Fibroblast of mammary gland (primary cell): ENCODE results near the gene COX7B2.
A peak's percentile ranks its signal among the peaks of the same experiment; 100 is the strongest.

Experiments
- DNase-seq: peaks from one replicate; pipeline ENCODE4 v3.0.0-alpha.2; 2010; ENCODE audit warnings: low read depth
- H3K4me3 ChIP-seq: 2 replicates; pipeline ENCODE4 v1.5.1; 2011; ENCODE audit warnings: low read depth, mild to moderate bottlenecking, low read length, moderate library complexity; ENCODE audit not compliant: control insufficient read depth
- CTCF ChIP-seq: conservative IDR thresholded peaks from 2 replicates; pipeline ENCODE4 v1.5.1; 2011; ENCODE audit warnings: low read depth, low read length, inconsistent platforms; ENCODE audit not compliant: control insufficient read depth, insufficient read depth

COX7B2 gene

DNA sequence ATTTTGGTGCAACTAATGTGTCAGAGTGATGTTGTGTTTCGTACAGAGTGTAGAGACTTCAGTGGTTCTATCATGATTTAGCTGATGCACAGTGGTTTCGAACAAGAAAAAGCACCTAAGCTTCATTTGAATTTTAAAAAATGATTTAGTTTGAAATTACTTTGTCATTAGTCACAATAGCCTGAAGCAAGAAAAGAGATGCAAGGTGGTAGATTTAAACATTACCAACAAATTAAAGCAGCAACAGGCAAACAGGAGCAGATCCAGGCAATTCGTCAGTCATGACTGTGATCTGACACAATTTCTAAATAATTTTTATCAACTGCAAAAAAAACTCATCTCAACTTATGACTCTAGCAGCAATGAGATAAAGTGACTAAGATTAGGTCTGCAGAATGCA lies 24.6 kb upstream of the COX7B2 start:
- no peak overlapping the region for H3K4me3 ChIP-seq
- no peak for DNase-seq
- no peak for TF ChIP-seq CTCF

DNA sequence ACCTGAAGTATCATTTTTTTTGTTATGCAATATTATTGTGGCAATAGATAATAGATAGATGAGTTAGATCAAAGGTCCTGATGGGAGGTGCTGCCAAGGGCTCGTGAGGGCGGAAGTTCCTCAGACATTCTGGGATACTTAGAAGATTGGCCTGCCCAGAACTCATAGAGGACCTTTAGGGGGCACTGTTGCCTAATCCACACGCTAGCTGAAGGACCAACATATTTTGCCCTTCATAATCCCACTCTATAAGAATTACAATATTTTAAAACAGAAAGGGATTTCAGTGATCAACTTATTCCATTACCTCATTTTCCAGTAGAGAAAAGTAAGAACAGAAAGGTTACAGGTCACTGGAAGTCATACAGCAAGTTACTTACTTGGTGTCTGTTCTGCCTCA lies 22.9 kb upstream of the COX7B2 start:
- peak; percentile 36 for DNase-seq
- TF ChIP-seq CTCF: peak; percentile 57
- H3K4me3 ChIP-seq: no peak overlapping the region

- no peak for TF ChIP-seq CTCF
- H3K4me3 ChIP-seq: no peak overlapping the region
- DNase-seq: no peak
These were observed 21.8 kb upstream of the COX7B2 start for GRCh38 chr4:46930891-46931290.

DNA sequence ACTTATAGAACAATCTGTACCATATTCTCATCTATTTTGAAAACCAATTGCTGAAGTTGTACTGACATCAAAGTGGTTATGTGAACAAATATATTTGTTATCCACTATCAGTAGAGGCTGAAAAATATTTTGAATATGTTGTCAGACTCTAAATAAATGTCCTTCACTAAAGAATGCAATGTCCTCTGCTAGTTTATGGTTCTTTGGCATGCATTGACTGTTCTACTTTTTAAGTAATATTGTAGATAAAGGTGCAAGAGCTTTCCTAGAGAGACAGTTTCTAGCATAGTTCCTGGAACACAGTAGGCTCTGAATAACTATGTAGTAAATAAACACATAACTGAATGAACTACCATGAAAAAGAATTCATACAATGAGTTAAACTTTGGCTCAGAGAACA lies 18.2 kb upstream of the COX7B2 start:
- H3K4me3 ChIP-seq: no peak overlapping the region
- TF ChIP-seq CTCF: no peak
- no peak for DNase-seq

GRCh38 chr4:46924789-46925529 lies 15.9 kb upstream of the COX7B2 start:
- no peak for TF ChIP-seq CTCF
- DNase-seq: no peak
- H3K4me3 ChIP-seq: no peak overlapping the region

GRCh38 chr4:46922205-46922604 lies 13.2 kb upstream of the COX7B2 start:
- no peak overlapping the region for H3K4me3 ChIP-seq
- TF ChIP-seq CTCF: no peak
- DNase-seq: no peak

- TF ChIP-seq CTCF: no peak
- H3K4me3 ChIP-seq: no peak overlapping the region
- DNase-seq: no peak
These were observed 897 bp downstream of the COX7B2 start for GRCh38 chr4:46908148-46908547.
